A172 (cell line): ENCODE results near the gene RHOT2. TPM values are rescaled to one million over a fixed set of nuclear protein-coding genes. Genes with fewer than 3 reads are reported as not detected.
A peak's percentile ranks its signal among the peaks of the same experiment; 100 is the strongest.

Experiments
- DNase-seq: peaks from one replicate; pipeline ENCODE4 v3.0.0-alpha.2; 2015; ENCODE audit warnings: low spot score
- total RNA-seq: library from RNA; depleted of rRNA; stranded (reverse); fragments of >200 nt; shearing (Covaris generic); gene quantifications from 2 replicates; pipeline ENCODE4 v1.2.3, GENCODE V29; 2014

The RHOT2 gene
- total RNA-seq, 1 experiment from 2014 or later: 38.5 TPM

DNA sequence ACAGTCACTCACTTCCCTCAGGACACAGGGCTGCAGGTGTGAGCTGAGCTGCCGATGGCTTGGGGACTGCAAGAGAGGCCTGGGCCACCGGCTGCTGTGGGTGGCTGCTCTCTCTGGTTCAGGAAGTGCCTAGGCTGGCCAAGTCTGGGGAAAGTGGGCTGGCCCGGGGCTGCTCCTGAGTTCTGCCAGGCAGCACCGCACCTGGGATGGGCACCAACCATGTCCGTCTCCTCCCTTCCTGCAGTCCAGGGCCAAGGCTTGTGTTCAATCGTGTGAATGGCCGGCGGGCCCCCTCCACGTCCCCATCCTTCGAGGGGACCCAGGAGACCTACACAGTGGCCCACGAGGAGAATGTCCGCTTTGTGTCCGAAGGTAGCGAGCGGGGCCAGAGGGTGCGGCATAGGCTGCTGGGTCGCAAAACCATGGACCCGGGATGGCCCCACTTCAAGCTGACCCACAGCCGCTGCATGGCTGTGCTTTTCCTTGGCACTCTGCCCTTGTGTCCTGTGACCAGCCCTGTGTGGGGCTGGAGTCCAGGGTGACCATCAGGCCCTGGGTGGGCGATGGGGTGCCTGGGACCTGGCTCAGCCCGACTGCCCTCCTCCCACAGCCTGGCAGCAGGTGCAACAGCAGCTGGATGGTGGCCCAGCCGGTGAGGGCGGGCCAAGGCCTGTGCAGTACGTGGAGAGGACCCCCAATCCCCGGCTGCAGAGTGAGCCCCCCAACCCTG, 20.6 kb upstream of the RHOT2 start:
- no peak for DNase-seq

GRCh38 chr16:648071-648780, 19.7 kb upstream of the RHOT2 start:
- DNase-seq: no peak

DNA sequence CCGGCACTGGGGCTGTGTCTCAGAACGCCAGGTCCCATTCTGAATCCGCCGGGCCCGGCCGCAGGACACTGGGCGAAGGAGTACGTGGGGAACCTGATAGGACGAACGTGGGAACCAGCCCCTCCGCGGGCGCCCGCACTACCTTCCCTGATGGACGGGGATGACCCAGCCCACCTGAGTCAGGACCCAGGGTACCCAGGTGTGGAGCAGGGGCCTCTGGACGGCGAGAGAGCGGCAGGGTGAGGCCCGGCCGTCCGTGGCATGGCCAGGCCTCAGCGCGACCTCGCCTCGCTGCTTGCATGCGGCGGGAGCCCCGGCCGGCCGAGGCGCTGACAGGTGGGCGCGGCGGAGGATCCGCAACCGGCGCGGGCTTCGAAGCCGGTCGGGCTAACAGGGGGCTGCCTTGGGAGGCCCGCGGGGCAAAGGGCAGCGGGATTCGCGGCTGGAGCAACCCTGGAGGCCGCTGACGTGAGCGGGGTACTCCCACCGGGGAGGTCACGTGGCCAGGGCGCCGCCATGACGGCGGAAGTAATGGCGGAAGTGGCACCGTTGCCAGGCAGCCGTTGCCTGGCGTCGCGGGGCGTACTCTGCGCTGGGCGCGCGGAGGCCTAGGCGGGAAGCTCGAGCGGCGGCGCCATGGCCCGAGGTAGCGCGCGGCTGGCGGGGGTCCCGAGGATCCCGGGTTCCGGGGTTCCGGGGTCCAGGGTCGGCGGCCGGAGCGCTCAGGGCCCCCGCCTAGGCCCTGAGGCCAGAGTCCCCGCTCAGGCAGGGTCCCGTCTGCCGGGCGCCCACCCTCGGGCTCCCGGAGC, 18.9 kb upstream of the RHOT2 start, which contains the start of gene WDR90:
Gene WDR90, plus strand, starts transcription at position 585 of the 809 bp plus-strand sequence. Its CDS starts 52 bp downstream, at position 637.
- peak; percentile 79 for DNase-seq

GRCh38 chr16:649631-650030, 18.3 kb upstream of the RHOT2 start:
- DNase-seq: no peak

- peak; percentile 43 for DNase-seq
Observed at GRCh38 chr16:651844-652243, 16.1 kb upstream of the RHOT2 start.

- DNase-seq: no peak
Observed at GRCh38 chr16:652454-653305, 15.3 kb upstream of the RHOT2 start.

GRCh38 chr16:654034-654433, 13.9 kb upstream of the RHOT2 start:
- no peak for DNase-seq

DNA sequence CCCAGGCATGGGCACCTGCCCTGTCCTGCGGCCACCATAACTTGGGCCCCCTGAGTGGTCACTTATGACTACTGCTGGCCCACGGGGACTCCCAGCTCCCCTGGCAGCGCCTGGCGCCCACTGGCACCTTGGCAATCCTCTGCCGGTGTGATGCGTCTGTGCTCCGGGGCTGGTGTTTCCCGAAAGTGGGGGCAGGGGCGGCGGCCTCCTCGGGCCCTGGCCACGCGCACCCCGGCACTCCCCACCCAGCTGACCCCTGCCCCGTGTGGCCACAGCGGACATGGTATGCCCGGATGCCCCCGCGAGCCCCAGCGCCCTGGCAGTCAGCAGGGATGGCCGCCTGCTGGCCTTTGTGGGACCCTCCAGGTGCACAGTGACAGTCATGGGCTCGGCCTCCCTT, 10.4 kb upstream of the RHOT2 start:
- DNase-seq: no peak

DNA sequence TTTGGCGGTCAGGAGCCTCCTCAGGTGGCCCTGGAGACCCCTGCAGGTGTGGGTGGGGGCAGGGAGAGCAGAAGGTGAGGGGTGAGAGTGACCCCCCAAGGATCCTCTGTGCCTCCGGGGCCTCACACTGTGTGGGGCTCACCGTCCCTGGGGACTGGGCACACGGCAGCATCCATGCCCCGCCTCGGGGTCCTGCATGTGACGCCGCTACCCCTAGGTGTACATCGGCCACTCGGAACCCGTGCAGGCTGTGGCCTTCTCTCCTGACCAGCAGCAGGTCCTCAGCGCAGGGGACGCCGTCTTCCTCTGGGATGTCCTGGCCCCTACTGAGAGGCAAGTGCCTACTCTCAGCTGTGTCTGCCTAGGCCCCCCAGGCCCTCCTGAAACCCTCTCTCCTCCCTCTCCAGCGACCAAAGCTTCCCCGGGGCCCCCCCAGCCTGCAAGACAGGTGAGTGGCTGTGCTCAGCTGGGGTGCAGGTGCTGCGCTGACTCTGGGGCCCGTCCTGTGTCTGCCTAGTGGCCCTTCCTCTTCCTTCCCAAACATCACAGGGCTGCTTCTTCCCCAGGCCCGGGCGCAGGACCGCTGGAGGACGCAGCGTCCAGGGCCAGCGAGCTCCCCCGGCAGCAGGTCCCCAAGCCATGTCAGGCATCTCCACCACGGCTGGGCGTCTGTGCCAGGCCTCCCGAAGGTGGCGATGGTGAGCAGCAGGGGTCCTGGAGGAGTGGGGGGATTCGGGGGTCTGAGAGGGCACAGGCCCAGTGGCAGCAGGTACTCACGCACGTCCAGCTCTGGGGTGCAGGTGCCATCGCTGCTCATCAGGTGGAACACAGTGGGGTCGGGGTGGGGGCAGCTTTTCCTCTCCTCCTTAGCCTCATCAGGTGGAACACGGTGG, 9.0 kb upstream of the RHOT2 start:
- no peak for DNase-seq

- DNase-seq: no peak
Observed at GRCh38 chr16:659618-660017, 8.3 kb upstream of the RHOT2 start.

DNA sequence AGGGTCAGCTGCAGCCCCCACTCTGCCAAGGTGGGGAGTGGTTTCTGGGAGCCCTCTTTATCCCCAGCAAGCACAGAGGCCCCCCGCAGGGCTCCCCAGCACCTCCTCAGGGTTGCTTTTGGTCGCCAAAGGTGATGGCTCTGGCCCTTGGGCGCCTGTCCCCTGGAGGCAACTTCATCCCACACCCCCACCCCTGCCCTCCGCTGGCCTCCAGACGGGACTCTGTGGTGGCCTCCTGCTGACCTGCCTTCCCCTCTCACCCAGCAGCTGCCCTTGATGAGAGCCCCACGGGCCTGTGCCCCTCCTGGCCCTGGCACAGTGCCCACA, 7.8 kb upstream of the RHOT2 start:
- DNase-seq: no peak

GRCh38 chr16:660459-661183, 7.3 kb upstream of the RHOT2 start:
- no peak for DNase-seq

GRCh38 chr16:661184-661821, 6.6 kb upstream of the RHOT2 start:
- no peak for DNase-seq

GRCh38 chr16:662095-662494, 5.8 kb upstream of the RHOT2 start:
- no peak for DNase-seq

GRCh38 chr16:662597-662996, 5.3 kb upstream of the RHOT2 start:
- DNase-seq: no peak

- DNase-seq: no peak
Observed at GRCh38 chr16:666572-666971, 1.4 kb upstream of the RHOT2 start.

DNA sequence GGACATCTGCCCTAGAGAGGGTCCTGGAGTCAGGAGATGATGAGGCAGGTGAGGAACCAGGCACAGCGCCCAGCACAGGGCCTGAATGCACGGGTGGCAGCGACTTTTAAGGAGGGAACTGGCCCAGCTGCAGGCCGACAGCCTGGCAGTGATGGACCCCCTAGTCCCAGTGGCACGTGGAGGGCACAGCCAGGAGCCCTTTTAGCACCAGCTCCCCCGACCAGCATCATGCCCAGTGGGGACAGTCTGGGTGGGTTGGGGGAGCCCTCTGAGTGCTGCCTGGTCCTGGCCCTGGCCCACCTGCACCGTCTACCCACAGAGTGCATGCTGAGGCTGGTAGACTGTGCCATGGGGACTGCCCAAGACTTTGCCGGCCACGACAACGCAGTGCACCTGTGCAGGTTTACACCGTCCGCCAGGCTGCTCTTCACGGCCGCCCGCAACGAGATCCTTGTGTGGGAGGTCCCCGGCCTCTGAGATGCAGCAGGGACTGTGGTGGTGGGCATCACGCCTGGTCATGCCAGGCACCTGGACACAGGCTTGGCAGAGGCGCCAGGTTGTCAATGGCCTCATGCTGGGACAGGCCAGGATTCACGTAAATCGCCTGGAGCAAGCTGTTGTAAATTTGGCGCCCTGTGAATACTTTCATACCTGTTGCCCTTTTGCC, 686 bp upstream of the RHOT2 start:
- DNase-seq: no peak

DNA sequence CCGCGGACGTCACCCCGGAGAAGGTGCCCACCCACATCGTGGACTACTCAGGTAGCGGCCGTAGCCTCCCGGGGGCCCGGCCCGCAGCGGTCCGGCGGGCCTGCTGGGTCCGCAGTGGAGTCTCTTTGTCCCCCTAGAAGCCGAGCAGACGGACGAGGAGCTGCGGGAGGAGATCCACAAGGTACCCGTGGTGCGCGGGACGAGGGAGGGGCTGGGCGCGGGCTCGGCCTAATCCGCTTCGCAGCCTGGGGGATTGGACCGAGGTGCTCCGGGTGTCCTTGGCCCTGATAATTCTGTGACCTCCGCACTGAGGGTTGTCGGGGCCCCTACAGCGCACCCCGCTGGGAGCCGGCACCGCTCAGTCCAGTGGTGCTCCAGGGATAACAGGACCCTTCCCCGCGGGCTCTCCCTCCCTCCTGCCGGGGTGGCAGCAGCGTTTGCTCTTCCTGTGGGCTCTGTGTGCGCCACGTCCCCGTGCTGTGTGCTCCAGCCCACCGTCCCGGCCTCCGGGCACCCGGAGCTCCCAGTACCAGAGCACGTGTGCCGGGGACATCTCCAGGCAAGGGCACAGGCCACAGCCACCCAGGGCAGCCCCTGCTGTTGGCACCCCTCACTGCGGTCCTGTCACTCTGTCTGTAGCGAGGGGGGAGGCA, 713 bp downstream of the RHOT2 start:
- DNase-seq: no peak
